ENCODE data around the gene ILF3. TPM values are rescaled to one million over a fixed set of nuclear protein-coding genes. Genes with fewer than 3 reads are reported as not detected.
A peak's percentile ranks its signal among the peaks of the same experiment; 100 is the strongest.

Gene ILF3
- total RNA-seq, 2 donors from 2014 or later: 143 to 271 TPM

GRCh38 chr19:10617409-10618121 lies 36.6 kb upstream of the ILF3 start:
- no peak overlapping the region for H3K27ac ChIP-seq
- no peak overlapping the region for H3K4me3 ChIP-seq
- no peak overlapping the region for H3K9ac ChIP-seq (ENCODE audit: low read depth in 2 of 2, low read length in 2 of 2)
- H3K27me3 ChIP-seq: no peaks in the 10 kb centered on the region
- H3K4me1 ChIP-seq: no peaks in the 10 kb centered on the region
- H3K9me3 ChIP-seq: no peaks in the 10 kb centered on the region
- no peak for TF ChIP-seq CTCF (IDR thresholded peaks at IDR 0.05)
- intact Hi-C loops (cut with DNase I): no loop called here
- DNase-seq: no peak
- no peaks in the 10 kb centered on the region for H3K36me3 ChIP-seq

- no peaks in the 10 kb centered on the region for H3K27me3 ChIP-seq
- no peaks in the 10 kb centered on the region for H3K36me3 ChIP-seq
- H3K9me3 ChIP-seq: no peaks in the 10 kb centered on the region
- H3K4me3 ChIP-seq: no peak overlapping the region
- H3K9ac ChIP-seq (ENCODE audit: low read depth in 2 of 2, low read length in 2 of 2): no peak overlapping the region
- no peak for TF ChIP-seq CTCF (IDR thresholded peaks at IDR 0.05)
- H3K4me1 ChIP-seq: no peaks in the 10 kb centered on the region
- DNase-seq: no peak
- intact Hi-C loops (cut with DNase I): no loop called here
- H3K27ac ChIP-seq: no peak overlapping the region
These were observed 35.3 kb upstream of the ILF3 start for GRCh38 chr19:10618846-10619245.

- DNase-seq: no peak
- no peak overlapping the region for H3K4me3 ChIP-seq
- intact Hi-C loops (cut with DNase I): no loop called here
These were observed 33.4 kb upstream of the ILF3 start for GRCh38 chr19:10620786-10621185.

GRCh38 chr19:10621966-10622365 lies 32.2 kb upstream of the ILF3 start:
- no peak for DNase-seq
- intact Hi-C loops (cut with DNase I): no loop called here
- H3K36me3 ChIP-seq: no peaks in the 10 kb centered on the region
- no peaks in the 10 kb centered on the region for H3K27me3 ChIP-seq
- H3K4me3 ChIP-seq: no peak overlapping the region
- peaks cover 10% of the 10 kb centered on the region for H3K4me1 ChIP-seq
- no peak for TF ChIP-seq CTCF (IDR thresholded peaks at IDR 0.05)
- H3K27ac ChIP-seq: no peak overlapping the region
- no peaks in the 10 kb centered on the region for H3K9me3 ChIP-seq
- no peak overlapping the region for H3K9ac ChIP-seq (ENCODE audit: low read depth in 2 of 2, low read length in 2 of 2)

More at GRCh38 chr19:10620786-10621185, 33.4 kb upstream of the ILF3 start:
- Histone ChIP-seq H3K9ac (ENCODE audit: low read depth in 2 of 2, low read length in 2 of 2) (no peak overlapping the region), H3K27me3 (no peaks in the 10 kb centered on the region), H3K4me1 (peaks cover 10% of the 10 kb centered on the region), H3K9me3 (no peaks in the 10 kb centered on the region), H3K27ac (no peak overlapping the region), H3K36me3 (no peaks in the 10 kb centered on the region)
- TF ChIP-seq CTCF (IDR thresholded peaks at IDR 0.05): no peak

- no peak for TF ChIP-seq CTCF (IDR thresholded peaks at IDR 0.05)
- Histone ChIP-seq H3K4me1 (peaks cover 10% of the 10 kb centered on the region), H3K4me3 (no peak overlapping the region), H3K9me3 (no peaks in the 10 kb centered on the region), H3K27ac (peak overlapping the region; percentile 82), H3K9ac (ENCODE audit: low read depth in 2 of 2, low read length in 2 of 2) (peak overlapping the region; percentile 13 to 77), H3K27me3 (no peaks in the 10 kb centered on the region), H3K36me3 (no peaks in the 10 kb centered on the region)
- peak; percentile 63 for DNase-seq
- intact Hi-C loops (cut with DNase I): no loop called here
These were observed 29.6 kb upstream of the ILF3 start for GRCh38 chr19:10624585-10624984.
